GM12891 (cell line): ENCODE measurements around the gene OR4Q2.

Experiments
- DNase-seq: peaks from one replicate; pipeline ENCODE4 v3.0.0; 2011; ENCODE audit warnings: low spot score; ENCODE audit not compliant: insufficient read length
- FAIRE-seq: peaks from 2 replicates; lab custom pipeline; 2011; peaks lifted over from hg19 to GRCh38; lab: Jason Lieb, UNC
- PAX5 ChIP-seq: IDR thresholded peaks from 2 replicates; pipeline ENCODE4 v1.6.1; 2011; ENCODE audit warnings: low read length, moderate library complexity, mild to moderate bottlenecking; ENCODE audit not compliant: insufficient read depth, severe bottlenecking
- POLR2A ChIP-seq: IDR thresholded peaks from 2 replicates; pipeline ENCODE4 v1.6.1; 2011; ENCODE audit warnings: low read depth, low read length, control low read depth
- POLR2AphosphoS5 ChIP-seq: IDR thresholded peaks from 2 replicates; pipeline ENCODE4 v1.6.1; 2011; ENCODE audit warnings: low read depth, low read length, control low read depth
- POU2F2 ChIP-seq: IDR thresholded peaks from 2 replicates; pipeline ENCODE4 v1.6.1; 2011; ENCODE audit warnings: low read depth, mild to moderate bottlenecking, control low read depth, low read length, moderate library complexity
- SPI1 ChIP-seq: IDR thresholded peaks from 2 replicates; pipeline ENCODE4 v1.6.1; 2011; ENCODE audit warnings: low read depth, low read length, control low read depth
- TAF1 ChIP-seq: IDR thresholded peaks from 2 replicates; pipeline ENCODE4 v1.6.1; 2011; ENCODE audit warnings: low read depth, low read length, control low read depth

The OR4Q2 gene

DNA sequence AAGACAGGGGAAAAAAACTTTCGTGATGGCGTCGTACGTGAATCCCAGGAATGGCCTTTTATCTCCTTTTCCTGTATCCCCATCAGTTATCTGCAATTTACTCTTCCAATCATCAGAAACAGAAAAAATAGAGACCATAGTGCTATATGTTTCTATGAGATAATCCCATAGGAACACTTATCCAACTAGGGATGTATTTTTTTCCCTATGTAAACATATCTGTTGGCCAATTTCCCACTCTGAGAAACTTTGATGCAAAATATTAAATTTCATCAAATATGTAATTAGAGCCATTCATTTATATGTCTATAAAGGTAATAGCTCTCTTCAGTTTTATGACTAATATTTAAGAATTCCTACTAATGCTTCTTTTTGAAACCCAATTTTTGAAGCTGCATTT lies 34.0 kb downstream of the OR4Q2 start, which contains the start of gene OR4K13:
TSS of gene OR4K13 (minus strand) at position 101 of the 400 bp plus-strand sequence. CDS start 1,280 bp downstream, outside the sequence.
- TF ChIP-seq SPI1, result no peak
- no peak for TF ChIP-seq PAX5
- TF ChIP-seq TAF1, result no peak
- no peak for TF ChIP-seq POU2F2
- TF ChIP-seq POLR2AphosphoS5, result no peak
- TF ChIP-seq POLR2A, result no peak
- FAIRE-seq (no peak), DNase-seq (no peak)

DNA sequence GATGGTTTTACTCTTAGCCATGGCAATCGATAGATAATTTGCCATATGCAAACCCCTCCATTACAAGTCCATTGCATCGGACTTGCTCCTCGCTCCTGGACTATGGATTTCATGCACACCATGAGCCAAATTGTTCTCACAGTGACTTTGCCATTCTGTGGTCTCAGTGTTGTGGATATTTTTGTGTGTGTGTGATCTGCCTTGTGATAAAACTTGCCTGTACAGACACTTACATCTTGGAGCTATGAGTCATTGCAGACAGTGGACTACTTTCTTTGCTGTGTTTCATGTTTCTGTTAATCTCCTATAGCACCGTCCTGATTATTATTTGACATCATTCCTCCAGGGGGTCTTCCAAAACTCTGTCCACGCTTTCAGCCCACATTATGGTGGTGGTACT lies 42.3 kb downstream of the OR4Q2 start:
- TF ChIP-seq POU2F2, result no peak
- no peak for TF ChIP-seq POLR2AphosphoS5
- no peak for TF ChIP-seq TAF1
- no peak for TF ChIP-seq SPI1
- TF ChIP-seq POLR2A, result no peak
- TF ChIP-seq PAX5, result no peak
- no peak for FAIRE-seq

DNA sequence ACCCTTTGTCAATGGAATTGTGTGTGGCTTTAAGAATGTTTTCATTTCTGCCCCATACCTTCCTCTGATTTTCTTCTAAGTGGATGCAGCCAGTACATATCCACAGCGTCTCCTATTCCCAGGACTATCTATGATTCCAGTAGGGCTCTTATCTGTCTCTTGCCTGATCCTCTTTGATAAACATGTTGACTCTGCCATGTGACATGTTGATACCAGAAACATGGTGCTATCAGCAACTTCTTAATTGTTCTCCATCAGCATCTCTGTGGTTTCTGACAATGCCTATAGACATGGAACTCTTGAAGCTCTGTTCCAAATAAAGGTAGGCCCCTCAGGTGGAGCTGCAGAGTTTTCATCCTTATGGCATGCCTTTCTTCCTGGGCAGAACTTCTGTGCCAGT lies 46.2 kb downstream of the OR4Q2 start:
- DNase-seq, result no peak
- FAIRE-seq, result no peak
- TF ChIP-seq POU2F2 (no peak), TAF1 (no peak), SPI1 (no peak), POLR2AphosphoS5 (no peak), POLR2A (no peak), PAX5 (no peak)

More for the DNA sequence above, 42.3 kb downstream of the OR4Q2 start:
- DNase-seq, result no peak
